Measurements from ENCODE around the gene SIRT7.

SIRT7 gene, protein sequence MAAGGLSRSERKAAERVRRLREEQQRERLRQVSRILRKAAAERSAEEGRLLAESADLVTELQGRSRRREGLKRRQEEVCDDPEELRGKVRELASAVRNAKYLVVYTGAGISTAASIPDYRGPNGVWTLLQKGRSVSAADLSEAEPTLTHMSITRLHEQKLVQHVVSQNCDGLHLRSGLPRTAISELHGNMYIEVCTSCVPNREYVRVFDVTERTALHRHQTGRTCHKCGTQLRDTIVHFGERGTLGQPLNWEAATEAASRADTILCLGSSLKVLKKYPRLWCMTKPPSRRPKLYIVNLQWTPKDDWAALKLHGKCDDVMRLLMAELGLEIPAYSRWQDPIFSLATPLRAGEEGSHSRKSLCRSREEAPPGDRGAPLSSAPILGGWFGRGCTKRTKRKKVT

GRCh38 chr17:81917565-81918332 is at the start of gene SIRT7:
SIRT7 (minus strand) TSS chr17:81918176; CDS start chr17:81918131, 45 bp downstream.
- Mint-ChIP-seq H3K4me1 (peaks cover 45% of the 10 kb centered on the region), H3K36me3 (peaks cover 49% of the 10 kb centered on the region), H3K4me3 (peak within 1 kb of the TSS; percentile 90), H3K9me3 (no peaks in the 10 kb centered on the region), H3K27me3 (no peaks in the 10 kb centered on the region), H3K27ac (peak within 1 kb of the TSS; percentile 86)
- peak; percentile 84 for DNase-seq
- CTCF ChIA-PET: interaction anchor here (0.8 to 1.6 kb wide), 3 partner anchors 10 to 48 kb away, joined by 3 to 8 read pairs (median 3); partner anchors contain the start of genes ALYREF, ANAPC11 and MAFG

DNA sequence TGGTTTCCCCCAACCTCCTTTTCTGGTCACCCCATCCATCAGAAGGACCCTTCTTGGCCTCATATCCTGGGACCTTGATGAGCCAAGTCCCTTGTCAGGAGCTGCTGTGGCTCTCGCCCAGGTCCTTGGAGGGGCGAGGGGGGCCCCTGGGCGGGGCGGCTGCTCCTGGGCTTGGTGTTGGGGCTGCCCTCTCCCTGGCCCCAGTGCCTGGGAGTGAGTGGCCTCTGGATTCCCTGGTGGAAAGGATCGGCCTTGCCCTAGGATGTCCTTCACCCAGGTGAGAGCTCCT is 49.2 kb upstream of the SIRT7 start:
- Mint-ChIP-seq H3K9me3 (no peaks in the 10 kb centered on the region), H3K4me3 (no peak overlapping the region), H3K4me1 (peaks cover 22% of the 10 kb centered on the region), H3K27me3 (peaks cover 55% of the 10 kb centered on the region), H3K36me3 (no peaks in the 10 kb centered on the region), H3K27ac (no peak overlapping the region)
- DNase-seq: no peak
- CTCF ChIA-PET: interaction anchor here (0.6 to 2.8 kb wide), 3 partner anchors 24 to 103 kb away, joined by 3 to 18 read pairs (median 3); partner anchors contain the start of gene CENPX

GRCh38 chr17:81966343-81967243 is 48.6 kb upstream of the SIRT7 start:
- Mint-ChIP-seq H3K27me3 (peaks cover 58% of the 10 kb centered on the region), H3K4me1 (peaks cover 22% of the 10 kb centered on the region), H3K4me3 (no peak overlapping the region), H3K36me3 (no peaks in the 10 kb centered on the region), H3K27ac (no peak overlapping the region), H3K9me3 (no peaks in the 10 kb centered on the region)
- no peak for DNase-seq
- CTCF ChIA-PET: interaction anchor here (2.8 kb wide), 1 partner anchor 55 kb away, joined by 18 read pairs; the partner anchor contains the start of gene CENPX

- no peaks in the 10 kb centered on the region for H3K36me3 Mint-ChIP-seq
- DNase-seq: no peak
- no peak overlapping the region for H3K4me3 Mint-ChIP-seq
- H3K27me3 Mint-ChIP-seq: peaks cover 61% of the 10 kb centered on the region
- peaks cover 22% of the 10 kb centered on the region for H3K4me1 Mint-ChIP-seq
- no peak overlapping the region for H3K27ac Mint-ChIP-seq
- no peaks in the 10 kb centered on the region for H3K9me3 Mint-ChIP-seq
- CTCF ChIA-PET: interaction anchor here (0.6 kb wide), 1 partner anchor 124 kb away, joined by 3 read pairs; no protein-coding TSS in a partner anchor
These were observed 46.3 kb upstream of the SIRT7 start for GRCh38 chr17:81964081-81964849.

GRCh38 chr17:81962499-81963441 is 44.8 kb upstream of the SIRT7 start:
- Mint-ChIP-seq H3K27me3 (peaks cover 76% of the 10 kb centered on the region), H3K9me3 (no peaks in the 10 kb centered on the region), H3K4me3 (peak overlapping the region; percentile 23), H3K4me1 (peaks cover 12% of the 10 kb centered on the region), H3K36me3 (no peaks in the 10 kb centered on the region), H3K27ac (peak overlapping the region; percentile 74)
- CTCF ChIA-PET: interaction anchor here (0.6 to 4.7 kb wide), 3 partner anchors 58 to 592 kb away, joined by 3 to 103 read pairs (median 3); partner anchors contain the start of genes CENPX and LRRC45
- no peak for DNase-seq

- Mint-ChIP-seq H3K27ac (peak overlapping the region; percentile 74), H3K9me3 (no peaks in the 10 kb centered on the region), H3K36me3 (no peaks in the 10 kb centered on the region), H3K4me3 (peak overlapping the region; percentile 23), H3K27me3 (peaks cover 86% of the 10 kb centered on the region), H3K4me1 (peaks cover 9% of the 10 kb centered on the region)
- no peak for DNase-seq
- CTCF ChIA-PET: interaction anchor here (4.7 kb wide), 1 partner anchor 59 kb away, joined by 103 read pairs; the partner anchor contains the start of genes CENPX and LRRC45
These were observed 43.8 kb upstream of the SIRT7 start for GRCh38 chr17:81961521-81962498.

DNA sequence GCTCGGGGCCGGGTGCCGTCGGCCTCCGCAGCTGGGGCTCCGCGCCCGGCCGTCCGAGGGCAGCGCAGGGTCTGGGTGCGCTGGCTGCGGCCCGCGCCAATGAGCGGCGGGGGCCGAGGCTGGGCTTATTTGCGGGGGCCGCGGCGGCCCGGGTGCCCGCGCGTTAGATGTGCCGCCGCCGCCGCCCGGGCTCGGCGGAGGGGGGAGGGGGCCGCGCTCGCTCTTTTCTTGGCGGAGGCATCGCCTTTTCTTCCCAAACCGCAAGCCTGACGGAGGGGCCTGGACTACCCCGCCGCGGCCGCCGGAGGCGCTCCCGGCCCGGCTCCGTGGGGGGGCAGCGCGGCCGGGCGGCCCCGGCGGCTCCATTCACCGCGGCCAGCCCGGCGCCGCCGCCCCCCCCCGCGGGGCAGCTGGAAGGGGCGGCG is 43.1 kb upstream of the SIRT7 start, which contains the start of gene NOTUM:
TSS of gene NOTUM (minus strand) at position 101 of the 425 bp plus-strand sequence. CDS start 278 bp downstream, outside the sequence.
- Mint-ChIP-seq H3K36me3 (no peaks in the 10 kb centered on the region), H3K4me3 (no peak within 1 kb of the TSS), H3K4me1 (peaks cover 6% of the 10 kb centered on the region), H3K27me3 (peaks cover 86% of the 10 kb centered on the region), H3K27ac (no peak within 1 kb of the TSS), H3K9me3 (no peaks in the 10 kb centered on the region)
- CTCF ChIA-PET: interaction anchor here (0.9 to 4.7 kb wide), 5 partner anchors 13 to 77 kb away, joined by 3 to 103 read pairs (median 9); partner anchors contain the start of genes CENPX, DCXR and LRRC45
- no peak for DNase-seq

DNA sequence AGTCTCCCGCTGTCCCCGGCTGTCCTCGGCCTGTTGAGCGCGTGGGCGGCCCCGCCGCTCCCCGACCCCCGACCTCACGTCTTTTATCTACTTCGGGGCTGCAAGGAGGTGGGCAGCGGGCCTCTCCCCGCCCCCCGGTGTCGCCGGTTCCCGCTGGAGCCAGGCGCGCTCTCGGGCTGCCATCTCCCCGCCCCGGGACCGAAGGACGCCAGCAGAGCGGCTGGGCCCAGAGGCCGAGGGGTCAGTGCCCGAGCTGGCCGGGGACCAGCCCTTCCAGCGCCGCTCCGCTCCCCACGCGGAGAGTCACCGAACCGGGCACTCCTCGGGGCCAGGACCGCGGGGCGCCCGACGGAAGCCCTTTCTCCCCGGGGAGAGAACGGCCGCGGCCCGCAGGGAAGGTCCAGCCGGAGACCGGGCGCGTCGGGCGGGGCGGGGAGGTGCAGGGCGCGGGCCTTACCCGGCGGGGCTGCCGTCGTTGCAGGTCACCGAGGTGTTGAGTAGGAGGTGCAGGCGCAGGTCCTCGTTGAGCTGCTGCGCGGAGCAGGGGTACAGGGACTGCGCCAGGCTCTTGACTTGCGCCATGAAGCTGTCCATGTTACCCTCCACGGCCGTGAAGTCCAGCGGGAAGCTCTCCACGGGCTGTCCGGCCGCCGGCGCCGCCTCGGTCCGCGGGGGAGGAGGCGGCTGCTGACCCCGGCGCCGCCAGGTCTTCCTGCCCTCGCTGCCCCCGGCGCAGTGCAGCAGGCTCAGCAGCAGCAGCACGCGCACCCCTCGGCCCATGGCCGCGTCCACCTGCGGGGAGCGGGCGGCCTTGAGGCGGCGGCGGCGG is 42.4 kb upstream of the SIRT7 start:
- Mint-ChIP-seq H3K27ac (no peak overlapping the region), H3K27me3 (peaks cover 78% of the 10 kb centered on the region), H3K9me3 (no peaks in the 10 kb centered on the region), H3K36me3 (no peaks in the 10 kb centered on the region), H3K4me3 (no peak overlapping the region), H3K4me1 (peaks cover 6% of the 10 kb centered on the region)
- CTCF ChIA-PET: interaction anchor here (0.6 to 4.7 kb wide), 14 partner anchors 8 to 343 kb away, joined by 3 to 103 read pairs (median 4); partner anchors contain the start of genes CENPX, DCXR and LRRC45
- no peak for DNase-seq

DNA sequence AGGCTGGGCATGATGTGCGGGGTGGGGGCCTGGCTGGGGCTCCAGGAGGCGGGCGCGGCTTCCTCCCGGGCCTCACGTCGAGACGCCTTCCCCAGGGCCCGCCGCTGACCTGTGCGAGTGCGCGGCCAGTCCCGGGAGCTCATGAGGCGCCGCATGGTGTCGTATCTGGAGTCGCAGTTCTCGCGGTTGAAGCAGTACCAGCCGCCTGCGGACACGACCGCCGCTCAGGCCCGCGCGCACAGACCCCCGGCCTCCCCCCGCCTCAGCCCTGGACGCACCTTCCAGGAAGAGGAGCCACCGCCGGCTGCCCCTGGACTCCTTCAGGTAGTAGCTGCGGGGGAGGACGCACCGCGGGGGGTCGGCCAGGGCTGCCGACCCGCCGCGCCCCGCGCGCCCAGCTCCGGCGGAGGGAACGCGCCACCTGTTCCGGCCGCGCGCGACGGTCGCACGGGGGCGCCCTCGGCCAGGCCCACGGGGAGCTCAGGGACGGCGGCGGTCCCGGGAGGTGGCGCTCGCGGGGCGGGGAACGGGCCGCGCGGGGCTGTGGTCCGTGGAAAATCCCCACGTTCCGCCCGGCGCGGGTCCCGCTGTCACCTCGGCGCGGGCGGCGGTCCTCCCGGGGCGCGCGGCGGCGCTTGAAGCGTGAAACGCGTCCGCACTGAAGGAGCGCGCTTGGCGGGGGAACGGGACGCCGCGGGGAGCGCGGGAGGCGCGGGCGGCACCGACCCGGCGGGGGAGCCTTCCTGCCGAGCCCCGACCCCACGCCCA is 41.6 kb upstream of the SIRT7 start:
- peak; percentile 82 for DNase-seq
- Mint-ChIP-seq H3K27me3 (peaks cover 75% of the 10 kb centered on the region), H3K9me3 (no peaks in the 10 kb centered on the region), H3K27ac (no peak overlapping the region), H3K4me3 (no peak overlapping the region), H3K36me3 (no peaks in the 10 kb centered on the region), H3K4me1 (peaks cover 6% of the 10 kb centered on the region)
- CTCF ChIA-PET: interaction anchor here (0.7 to 4.7 kb wide), 19 partner anchors 9 to 344 kb away, joined by 3 to 103 read pairs (median 4); partner anchors contain the start of genes ASPSCR1, CENPX, DCXR and LRRC45

All from activated naive CD4-positive, alpha-beta T cell treated with anti-CD3 and anti-CD28 coated beads, Interleukin-2, amount 10 ng/mL, durations not matched to agents 7 days and 5 days (primary cell).